Hepatocyte (in vitro differentiated cells): ENCODE measurements around the gene TBC1D1. TPM values are rescaled to one million over a fixed set of nuclear protein-coding genes. Genes with fewer than 3 reads are reported as not detected.

Experiments
- polyA plus RNA-seq: library from polyadenylated mRNA; unstranded; fragments of >200 nt; fragmentation: Nextera tagmentation; extraction: Ambion mirVana; gene quantifications from 2 replicates; pipeline ENCODE4 v1.2.1, GENCODE V29; 2016
- total RNA-seq: library from RNA; depleted of rRNA; stranded (reverse); fragments of >200 nt; gene quantifications from 2 replicates; pipeline ENCODE4 v1.2.3, GENCODE V29; 2014

Gene TBC1D1
- total and polyA plus RNA-seq, 2 experiments from 2014 or later = 45.6 to 117 TPM

Other genes starting within 250 kb of the TBC1D1 start
- gene RELL1, start 204.7 kb upstream of the TBC1D1 start, total RNA-seq = 39.8 and 44.8 TPM in 2 replicates
- 5.5 and 10.0 TPM in 2 replicates for gene RELL1, start 204.7 kb upstream of the TBC1D1 start, polyA plus RNA-seq
- gene PGM2, start 64.4 kb upstream of the TBC1D1 start, total RNA-seq = 25.0 and 28.2 TPM in 2 replicates
- gene PGM2, start 64.4 kb upstream of the TBC1D1 start, polyA plus RNA-seq = 11.2 and 14.8 TPM in 2 replicates
- not detected in 2 replicates for gene PTTG2, start 69.3 kb downstream of the TBC1D1 start, total RNA-seq
- gene PTTG2, start 69.3 kb downstream of the TBC1D1 start, polyA plus RNA-seq = not detected in 2 replicates